Right renal pelvis (tissue), 4 donors: Measurements from ENCODE around the gene NUAK2. TPM values are rescaled to one million over a fixed set of nuclear protein-coding genes. Genes with fewer than 3 reads are reported as not detected.
A peak's percentile ranks its signal among the peaks of the same experiment; 100 is the strongest.

ENCODE experiments used
- DNase-seq, 4 donors: peaks; one replicate each; pipeline ENCODE4 v3.0.0-alpha.2; 2013; ENCODE audit warnings: low read depth in 4 of 4, low spot score in 3 of 4, missing footprints in 1 of 4
- polyA plus RNA-seq, 4 donors: library from polyadenylated mRNA; unstranded; fragments of 120-200 nt; gene quantifications; one replicate each; pipeline ENCODE4 v1.2.1, GENCODE V29; 2013; ENCODE audit not compliant: insufficient read length in 4 of 4

Gene NUAK2
- polyA plus RNA-seq, 4 donors = 7.6 to 12.5 (median 11.1) TPM

DNA sequence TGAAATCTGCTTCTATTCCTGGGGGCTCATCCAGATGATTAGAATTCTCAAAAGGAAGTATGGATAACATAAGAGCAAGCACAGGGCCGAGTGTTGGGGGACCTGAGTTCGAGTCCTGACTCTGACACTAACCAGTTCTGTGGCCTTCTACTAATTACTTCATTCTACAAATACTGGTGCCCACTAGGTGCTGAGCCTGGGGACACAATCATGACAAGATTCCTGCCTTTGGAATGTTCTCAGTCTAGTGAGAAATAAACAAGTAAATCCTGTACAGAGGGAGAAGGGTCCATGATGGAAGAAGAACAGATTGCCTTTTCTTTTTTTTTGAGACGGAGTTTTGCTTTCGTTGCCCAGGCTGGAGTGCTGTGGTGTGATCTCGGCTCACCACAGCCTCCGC, 2.2 kb upstream of the NUAK2 start:
- no peak for DNase-seq

DNA sequence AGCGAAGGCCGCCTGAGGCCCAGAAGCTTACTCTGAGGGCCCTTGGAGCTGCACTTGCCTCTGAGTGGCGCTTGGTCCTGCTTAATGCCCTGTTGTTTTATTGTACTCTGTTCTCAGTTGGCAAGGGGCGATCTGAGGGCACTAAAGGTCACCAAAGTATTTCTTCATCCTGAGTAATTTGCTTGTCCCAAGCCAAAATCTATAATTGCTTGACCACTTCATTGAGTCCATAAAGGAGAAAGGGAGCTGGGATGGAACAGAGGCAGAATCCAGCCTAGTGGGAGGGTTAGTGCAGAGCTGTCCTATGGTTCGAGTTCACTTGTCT, 376 bp upstream of the NUAK2 start:
- no peak for DNase-seq

DNA sequence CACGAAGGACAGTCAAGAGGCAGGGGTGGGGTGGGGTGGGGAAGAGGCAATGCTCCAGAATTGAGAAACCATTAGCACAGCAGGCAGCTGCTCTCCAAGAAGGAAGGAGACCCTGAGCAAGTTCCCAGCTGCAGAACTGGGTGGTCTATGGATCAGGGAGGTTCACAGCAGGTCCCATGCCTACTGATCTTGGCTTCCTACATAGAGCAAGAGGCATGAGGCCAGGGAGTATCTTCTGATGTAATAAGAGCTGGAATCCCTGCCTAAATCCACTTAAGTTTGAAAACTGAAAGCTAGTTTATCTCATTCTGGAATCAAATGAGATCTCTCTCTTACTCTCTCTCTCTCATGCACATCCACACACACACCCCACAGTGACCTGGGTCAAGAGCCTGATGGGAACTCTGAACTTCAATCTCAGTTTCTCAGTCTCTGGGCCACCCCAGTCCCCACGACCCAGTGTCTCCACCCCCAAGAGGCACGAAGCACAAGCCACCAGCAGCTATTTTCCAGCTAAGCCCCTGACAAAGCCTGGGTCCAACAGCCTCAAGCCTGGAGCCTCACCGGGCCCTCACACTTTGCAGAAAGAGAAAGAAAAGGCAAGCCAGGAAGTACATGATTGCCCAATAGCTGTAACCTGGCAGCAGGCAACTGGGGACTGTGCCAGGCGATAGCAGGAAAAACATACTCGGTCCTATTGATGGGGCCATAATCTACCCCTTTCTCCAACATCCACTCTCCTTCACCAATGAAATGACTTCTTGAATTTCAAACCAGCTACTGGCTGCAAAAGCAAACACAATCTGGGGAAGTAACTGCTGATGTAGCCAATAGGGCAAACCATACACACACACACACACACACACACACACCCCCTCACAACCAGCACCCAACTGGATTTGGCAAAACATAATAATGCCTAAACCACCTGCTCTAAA, 2.2 kb downstream of the NUAK2 start:
- no peak for DNase-seq

DNA sequence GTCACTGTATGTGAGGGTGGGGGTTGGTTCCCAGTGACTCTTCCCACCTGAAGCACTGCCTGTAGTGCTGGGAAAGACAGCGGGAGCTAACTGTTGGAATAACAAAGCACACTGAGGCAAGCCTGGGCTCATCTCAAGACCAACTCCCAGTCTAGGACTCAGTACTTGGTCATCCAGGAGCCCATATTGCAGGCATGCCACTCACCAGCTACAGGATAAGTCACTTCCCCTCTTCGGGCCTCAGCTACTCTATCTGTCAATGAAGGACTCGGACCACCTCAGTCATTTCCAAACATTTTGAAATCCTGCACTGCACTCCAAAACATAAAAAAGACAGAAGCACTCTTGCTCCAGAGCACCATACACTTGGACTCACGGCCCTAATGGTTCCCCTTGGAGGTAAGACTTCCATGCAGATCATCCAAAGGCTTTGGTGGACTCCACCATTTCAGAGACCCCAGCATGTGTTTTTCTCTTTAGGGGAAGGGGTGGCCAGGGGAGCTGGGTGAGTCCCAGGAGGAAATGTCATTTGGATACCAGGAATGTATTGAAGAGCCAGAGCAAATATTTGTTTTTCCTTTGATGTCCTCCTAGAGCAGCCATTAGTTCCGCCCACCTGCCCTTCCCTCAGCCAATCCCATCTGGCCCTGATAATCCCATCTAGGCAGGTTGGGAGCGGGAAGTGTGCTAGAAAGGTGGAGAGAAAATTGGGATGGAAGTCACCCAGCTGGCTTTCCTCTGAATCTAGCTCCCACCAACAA, 3.1 kb downstream of the NUAK2 start:
- no peak for DNase-seq

DNA sequence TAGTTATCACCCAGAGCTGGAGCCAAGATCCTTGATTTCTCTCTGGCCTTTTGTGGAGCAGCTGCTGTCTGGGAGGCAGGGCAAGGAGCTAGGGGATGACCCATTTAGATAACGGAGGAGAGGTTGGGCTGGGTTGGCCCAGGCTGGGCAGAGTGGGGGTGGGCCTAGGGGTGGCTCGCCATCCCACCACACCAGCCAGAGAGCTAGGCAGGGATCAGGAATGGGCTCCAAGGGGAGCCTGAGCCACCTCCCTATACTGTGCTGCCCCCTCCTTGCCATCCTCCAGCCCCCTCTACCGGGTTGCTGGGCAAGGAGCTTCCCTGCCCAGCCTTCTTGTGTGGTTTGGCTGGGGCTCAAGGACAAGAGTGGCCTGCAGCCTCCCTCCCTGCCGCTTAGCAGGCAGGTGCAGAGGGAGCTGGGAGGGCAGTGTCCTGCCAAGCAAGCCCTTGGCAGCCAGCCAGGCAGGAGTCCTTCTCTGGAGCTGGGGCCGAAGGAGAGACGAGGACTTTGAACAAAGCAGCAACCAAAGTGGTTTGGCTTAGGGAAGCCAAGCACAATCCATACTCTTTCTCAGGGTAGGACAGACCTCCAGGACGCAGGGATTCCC, 4.1 kb downstream of the NUAK2 start:
- DNase-seq = peak in 1 of 4 donors; percentile 59

DNA sequence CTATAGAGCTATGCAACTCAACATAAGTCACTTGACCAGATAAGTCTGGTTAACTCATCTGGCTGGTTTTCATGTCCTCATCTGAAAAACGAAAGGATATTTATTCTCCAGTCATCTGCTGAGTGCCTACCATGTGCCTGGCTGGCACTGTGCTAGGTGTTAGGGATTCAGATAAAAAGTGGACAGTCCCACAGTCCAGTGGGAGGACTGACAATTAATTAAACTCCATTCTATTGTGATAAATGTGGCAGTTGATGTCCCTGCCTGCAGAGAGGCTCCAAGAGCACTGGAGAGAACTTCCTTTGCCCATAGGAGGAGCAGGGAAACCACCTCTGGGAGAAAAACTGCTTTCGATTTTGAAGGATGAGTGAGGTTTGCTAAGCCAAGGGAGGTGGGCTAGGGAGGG, 5.4 kb downstream of the NUAK2 start:
- no peak for DNase-seq

DNA sequence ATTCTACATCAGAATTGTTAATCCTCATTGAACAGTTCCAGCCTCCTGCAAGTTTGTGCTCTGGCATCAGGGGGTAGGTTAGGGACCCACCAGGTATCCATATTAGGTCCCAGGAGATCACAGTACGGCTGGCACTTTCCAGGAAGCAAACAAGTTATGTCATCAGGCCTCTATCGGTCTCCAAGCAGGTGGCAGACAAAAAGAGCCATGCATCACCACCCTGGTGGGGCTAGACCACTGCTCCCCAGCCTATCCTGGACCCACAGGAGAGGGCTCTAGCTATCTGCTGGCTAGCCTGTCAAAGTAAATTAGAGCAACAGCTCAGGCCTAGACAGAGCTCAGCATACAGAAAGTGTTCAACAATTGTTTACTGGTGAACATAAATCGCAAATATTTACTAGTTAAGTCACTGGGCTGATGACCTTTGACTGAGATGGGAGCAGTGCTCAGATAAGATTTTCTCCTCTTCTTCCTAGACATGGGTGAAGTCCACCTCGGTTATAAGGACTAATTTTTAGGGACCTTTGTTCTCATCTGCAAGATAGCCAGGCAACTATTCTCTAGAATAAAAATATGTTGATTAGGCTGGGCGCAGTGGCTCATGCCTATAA, 6.4 kb downstream of the NUAK2 start:
- no peak for DNase-seq

DNA sequence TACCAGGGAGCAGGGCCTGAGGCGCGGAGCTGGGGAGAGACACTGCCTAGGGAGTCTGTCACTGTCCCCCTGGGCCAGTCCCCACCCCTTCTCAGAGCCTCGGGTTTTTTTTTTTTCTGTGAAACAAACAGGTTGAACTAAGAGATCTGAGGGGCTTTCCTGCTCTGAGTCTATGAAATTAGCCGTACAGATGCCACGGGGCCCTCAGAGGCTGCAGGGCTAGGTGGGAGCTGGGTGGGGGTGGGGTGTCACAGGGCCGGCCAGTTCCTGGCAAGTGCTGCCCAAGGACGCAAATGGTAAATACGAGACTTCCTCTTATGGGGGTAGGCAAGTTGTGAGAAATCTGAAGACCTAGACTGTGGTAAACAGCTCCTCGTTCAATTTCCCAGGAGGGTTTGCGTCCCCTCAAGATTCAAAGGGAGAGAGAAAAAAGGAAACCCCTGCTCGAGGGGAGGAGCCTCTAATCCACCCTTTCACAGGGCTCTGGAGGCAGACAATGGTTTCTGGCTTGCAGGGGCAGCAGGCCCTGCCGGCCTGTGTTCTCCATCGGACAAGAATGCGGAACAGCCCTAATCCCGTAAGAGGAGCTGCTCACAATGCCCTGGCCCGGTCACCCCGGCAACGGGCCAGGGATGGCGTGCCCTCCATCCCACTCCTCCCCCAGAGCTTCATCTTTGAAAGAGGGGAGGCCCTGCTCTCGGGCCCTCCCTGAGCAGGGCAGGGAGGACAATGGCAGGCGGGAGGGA, 7.8 kb downstream of the NUAK2 start:
- DNase-seq = peak in 1 of 4 donors; percentile 50

DNA sequence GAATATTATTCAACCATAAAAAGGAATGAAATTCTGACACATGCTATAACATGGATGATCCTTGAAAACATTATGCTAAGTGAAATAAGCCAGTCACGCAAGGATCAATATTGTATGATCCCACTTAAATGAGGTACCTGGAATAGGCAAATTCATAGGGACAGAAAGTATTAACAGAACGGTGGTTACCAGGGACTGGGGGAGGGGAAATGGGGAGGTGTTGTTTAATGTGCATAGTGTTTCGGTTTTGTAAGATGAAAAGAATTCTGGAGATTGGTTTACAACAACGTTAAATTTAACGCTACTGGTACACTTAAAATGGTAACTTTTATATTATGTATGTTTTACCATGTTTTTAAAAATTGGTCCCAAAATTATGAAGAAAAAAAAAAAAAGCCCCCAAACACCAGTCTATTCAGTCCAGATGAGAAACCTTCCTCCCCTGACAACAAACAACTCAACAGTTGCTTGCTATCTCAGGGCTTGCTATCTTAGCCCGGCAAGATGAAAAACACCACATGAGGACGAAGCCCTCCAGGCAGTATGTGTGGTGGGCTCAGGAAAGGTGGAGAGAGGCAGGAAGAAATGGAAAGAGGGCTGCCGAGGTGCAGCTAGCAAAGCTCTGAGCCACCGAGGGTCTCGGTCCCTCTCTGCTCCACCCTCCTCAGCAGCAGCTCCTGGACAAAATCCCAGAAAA, 8.5 kb downstream of the NUAK2 start:
- no peak for DNase-seq

DNA sequence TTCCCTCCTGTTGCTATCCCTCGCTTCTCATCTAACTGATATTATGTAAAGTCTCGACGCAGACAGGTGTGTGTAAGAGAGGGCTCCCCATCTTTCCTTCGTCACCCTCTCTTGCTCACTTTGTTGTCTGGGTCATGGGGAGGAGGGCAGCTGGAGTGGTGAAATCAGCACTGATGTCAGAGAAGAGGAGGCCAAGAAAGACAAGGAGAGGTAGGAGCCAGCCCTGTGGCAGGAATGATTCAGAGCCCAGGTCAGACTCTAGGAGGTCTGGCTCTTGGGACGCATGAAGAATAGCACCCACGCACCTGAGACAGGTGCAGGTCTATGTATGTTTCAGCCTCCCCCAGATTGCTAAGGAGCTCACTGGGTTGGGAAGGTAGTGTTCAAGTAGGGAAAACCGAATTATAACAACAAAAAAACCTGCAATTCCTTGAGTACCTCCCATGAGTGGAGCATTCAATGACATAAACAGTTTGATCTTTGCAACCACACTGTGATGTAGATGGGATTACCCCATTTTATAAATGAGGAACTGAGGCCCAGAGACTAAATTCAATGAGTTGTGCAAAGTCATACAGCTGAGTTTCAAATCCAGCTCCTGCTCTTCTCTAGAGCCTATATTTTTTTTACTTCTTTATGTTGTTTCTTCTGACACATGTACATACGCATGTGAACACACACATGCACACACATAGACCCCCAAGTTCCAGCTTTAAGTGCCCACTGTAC, 10.4 kb downstream of the NUAK2 start:
- DNase-seq = no peak

DNA sequence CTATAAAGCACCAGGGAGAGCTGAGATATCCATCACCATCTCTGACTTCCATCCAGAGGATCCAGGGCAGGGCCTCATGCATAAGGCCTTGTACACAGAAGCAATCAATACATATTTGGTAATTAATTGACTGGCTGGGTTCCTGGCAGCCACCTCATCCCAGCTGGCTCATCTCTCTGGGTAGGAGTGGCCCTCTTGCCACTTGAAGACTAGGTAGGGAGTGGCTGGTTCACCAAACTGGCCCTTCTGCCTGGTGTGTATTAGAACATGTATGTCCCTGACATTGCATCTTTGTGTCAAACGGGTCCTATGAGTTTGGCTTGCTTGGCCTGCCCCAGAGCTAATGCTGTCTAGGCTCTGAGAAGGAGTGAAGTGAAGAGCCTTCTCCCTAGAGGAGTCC, 11.8 kb downstream of the NUAK2 start:
- no peak for DNase-seq

DNA sequence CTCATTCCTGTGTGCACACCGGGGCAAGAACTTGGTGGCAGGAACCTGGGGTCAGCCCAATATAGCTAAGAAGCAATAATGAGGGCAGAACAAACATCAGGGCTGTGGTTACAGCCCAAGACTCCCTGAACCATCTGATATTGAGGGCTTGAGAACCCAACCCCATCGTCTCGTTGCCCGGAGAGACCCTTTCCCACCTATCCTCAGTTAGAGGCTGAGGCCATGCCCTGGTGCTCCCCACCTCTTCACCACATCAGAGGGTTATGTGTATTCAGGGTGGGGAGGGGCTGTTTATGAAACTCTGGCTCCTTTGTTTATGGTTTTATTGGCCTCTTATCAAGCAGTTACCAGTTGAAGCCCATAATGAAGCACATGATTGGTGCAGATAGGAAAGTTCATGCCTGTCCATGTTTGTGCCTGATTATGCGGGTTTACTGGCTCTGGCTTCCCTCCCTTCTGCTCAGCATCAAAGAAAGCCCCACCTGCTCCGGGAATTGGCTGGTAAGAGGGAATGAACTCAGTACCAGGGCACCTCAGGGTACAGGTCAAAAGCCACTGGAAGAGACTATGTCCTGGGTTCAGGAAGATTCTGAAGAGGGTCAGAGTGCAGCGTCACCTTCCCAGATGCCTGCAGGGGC, 14.5 kb downstream of the NUAK2 start:
- DNase-seq = no peak

DNA sequence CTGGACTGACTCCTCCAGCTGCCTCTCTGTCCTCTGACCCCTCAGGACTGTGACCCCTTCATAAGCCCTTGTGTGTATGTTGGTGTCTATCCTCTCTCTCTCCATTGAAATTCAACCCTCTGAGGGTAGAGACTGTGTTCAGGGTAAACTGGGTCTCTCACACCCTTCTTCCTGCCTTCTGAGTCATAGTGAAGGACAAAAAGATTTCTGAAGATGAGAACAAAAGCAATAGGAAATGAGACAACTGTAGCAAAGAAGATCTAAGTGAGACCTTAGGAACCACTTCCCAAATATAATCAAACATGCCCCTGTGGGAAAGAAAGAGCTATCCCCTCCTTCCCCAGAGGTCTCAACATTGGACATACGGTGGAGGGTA, 16.9 kb downstream of the NUAK2 start:
- no peak for DNase-seq

DNA sequence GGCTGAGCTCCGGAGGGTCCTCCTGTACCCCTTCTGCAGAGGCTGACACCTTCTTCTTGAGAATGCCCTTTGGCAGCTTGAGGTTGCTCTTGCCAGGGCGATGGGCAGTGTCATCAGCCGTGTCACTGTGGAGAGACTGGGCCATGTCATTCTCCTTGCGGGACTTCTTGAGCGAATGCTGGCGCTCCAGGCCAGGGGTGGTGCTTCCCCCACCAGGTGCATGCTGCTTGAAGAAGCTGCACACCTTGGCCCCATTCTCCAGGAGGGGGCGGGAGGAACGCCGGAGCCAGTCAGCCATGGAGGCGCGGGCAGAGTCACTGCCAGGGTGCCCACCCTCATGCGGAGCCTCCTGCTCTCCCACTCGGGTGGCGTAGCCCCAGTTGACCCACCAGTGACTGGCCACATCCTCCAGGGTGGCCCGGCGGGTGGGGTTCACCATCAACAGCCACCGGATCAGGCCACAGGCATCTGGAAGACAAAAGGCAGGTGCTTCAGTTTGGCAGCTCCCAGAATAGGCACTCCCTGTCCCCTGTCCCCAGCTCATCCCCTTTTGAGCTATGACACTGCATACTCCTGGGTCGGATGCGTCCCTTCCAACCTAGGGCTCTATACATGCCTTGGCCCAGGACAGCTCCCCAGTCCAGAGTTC, 17.4 kb downstream of the NUAK2 start:
- no peak for DNase-seq

DNA sequence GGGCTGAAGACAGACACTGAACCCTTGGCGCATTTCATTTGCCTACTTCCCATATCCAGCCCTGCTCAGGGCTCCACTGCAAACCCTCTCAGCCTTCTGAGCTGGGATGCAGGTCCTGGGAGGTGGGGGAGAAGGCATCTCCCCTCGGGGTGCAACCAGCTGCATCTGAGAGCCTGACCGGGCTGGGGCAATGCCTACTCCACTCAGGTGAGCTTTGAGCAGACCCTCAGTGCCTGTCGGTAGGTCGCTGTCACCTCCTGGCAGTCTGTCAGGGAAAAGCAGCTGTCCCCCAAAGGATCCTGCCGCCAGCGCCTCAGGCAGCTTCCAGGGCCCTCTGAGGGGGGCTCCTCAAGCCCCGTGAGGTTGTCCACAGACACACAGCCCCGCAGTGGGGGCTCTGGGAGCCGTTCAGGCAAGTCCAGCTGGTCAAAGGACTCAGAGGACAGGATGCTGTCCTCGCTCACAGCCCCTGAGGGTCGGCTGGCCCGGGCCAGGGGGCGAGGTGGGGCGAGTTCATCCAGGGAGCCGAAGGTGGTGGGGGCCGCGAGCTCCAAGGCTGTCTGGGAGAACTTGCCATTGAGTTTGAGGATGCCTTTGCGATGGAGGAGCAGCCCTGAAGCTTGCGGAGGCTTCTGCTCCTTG, 18.2 kb downstream of the NUAK2 start:
- no peak for DNase-seq

DNA sequence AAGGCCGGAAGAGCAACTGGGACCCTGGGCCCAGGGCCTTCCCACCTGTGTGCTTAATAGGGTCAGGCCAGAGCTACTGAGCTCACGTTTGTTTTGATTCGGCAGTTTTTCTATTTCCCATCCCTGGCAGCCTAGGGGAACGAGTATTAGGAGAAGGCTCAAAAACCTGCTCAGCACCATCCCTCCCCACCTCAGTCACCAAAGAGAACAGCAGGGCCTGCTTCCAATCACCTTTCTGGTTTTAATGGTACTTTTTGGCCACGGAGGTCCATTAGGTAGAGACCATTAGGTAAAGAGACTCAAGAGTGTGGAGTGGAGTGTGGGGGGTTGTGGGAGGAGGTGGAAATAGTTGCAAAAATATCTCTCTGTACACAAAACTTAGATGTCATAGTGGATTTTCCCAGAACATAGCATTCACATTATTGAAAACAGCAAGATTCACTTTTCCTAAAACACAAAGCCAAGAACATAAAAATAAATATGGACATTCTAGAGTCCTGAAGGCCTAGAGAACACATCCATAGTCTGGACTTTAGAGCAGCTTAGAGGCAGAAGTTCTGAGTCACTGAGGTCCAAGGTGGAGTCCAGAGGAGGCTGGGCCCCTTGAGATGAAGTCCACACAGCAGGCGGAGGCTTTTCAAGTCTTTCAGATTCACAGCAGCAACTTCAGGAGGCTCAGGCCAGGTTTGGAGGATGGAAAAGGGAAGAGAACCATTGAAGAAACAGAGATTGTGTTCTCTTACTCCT, 19.5 kb downstream of the NUAK2 start:
- no peak for DNase-seq

DNA sequence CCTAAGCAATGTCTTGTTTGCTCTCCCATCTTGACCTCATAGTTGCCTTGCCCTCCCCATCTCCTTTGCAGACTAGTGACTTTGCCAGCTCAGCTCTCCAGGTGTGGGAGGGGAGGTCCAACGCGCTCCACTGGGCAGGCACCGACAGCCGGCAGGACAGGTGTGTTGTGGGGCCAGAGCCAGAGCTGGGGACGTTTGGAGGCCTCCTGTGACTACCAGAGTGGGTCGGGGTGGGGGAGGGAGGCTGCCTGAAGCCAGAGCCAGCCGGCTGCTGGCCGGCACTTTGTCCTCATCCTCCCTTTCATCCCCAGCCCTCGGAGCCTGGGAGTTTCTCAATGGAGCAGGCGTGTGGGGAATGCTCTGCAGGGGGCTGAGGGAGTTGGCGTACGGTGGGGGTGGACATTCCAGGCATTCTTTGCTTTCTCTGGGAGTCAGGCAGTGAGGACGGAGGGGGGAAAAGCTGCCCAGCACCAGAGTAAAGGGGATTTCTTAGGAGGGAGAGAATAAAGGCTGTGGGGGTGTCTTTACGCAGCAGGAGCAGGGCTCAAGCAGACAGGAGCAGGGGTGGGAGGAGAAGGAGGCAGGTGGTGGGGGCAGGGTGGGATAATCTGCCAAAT, 20.2 kb downstream of the NUAK2 start:
- peak in 3 of 4 donors; percentile 79 to 91 (median 90) for DNase-seq
